ENCODE results near the gene CYTH2. TPM values are rescaled to one million over a fixed set of nuclear protein-coding genes. Genes with fewer than 3 reads are reported as not detected.
A peak's percentile ranks its signal among the peaks of the same experiment; 100 is the strongest.
"Not testable (repeated sequence)": the region's sequence is repeated elsewhere in the genome, so short reads cannot be mapped to it uniquely, and the experiment has no call there.

Gene CYTH2
- polyA plus RNA-seq, 2 of the 4 experiments (the other 2 are of a cell fraction), result 33.4 to 50.5 TPM

DNA sequence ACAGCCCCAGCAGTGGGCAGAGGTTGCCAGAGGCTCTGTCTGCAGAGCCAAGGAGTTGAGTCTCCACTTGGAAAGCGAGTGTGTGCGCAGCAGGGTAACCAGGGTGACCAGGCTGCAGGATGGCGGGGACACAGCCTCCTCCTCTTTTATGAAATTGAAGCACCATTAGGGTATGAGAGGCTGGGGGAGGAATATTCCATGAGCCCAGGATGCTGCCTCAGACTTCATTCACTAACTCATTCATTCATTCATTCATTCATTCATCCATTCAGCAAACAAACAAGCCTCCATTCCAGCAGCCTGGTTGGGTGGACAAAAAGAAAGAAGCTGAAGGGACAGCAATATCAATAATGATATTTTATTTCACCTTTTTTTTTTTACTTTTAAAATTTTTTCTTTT is 49.0 kb downstream of the CYTH2 start (continued):
- TF ChIP-seq HMGXB4 (CRISPR knock-in tag; IDR thresholded peaks at IDR 0.05; ENCODE audit: borderline replicate concordance) (no peak), HES2 (IDR thresholded peaks at IDR 0.05) (no peak)

GRCh38 chr19:48519426-48519825 is 50.3 kb downstream of the CYTH2 start:
- CTCF ChIA-PET, result interaction anchor here (0.8 to 10.2 kb wide), 9 partner anchors 9 to 199 kb away, joined by 3 to 101 read pairs (median 5); no protein-coding TSS in a partner anchor
- DNase-seq (ENCODE audit: low read depth in 1 of 2, low spot score in 1 of 2); H3K9me3 ChIP-seq; H3K4me2 ChIP-seq; H3K4me3 ChIP-seq; POLR2A ChIA-PET; ATAC-seq; FAIRE-seq; TF ChIP-seq FOSL2 (IDR thresholded peaks at IDR 0.05): not testable (repeated sequence)
- Histone ChIP-seq H3K4me1 (peaks cover 14% of the 10 kb centered on the region), H3K27ac (peak overlapping the region in 1 of 2 experiments; percentile 2; a peak in 1 of 6 replicates)
- 68% methylated on average over 4 of the region's 4 CpGs for WGBS (ENCODE audit: missing lambda C conversion rate)
- TF ChIP-seq FOSL2 (CRISPR knock-in tag; IDR thresholded peaks at IDR 0.05), result peak; percentile 78

DNA sequence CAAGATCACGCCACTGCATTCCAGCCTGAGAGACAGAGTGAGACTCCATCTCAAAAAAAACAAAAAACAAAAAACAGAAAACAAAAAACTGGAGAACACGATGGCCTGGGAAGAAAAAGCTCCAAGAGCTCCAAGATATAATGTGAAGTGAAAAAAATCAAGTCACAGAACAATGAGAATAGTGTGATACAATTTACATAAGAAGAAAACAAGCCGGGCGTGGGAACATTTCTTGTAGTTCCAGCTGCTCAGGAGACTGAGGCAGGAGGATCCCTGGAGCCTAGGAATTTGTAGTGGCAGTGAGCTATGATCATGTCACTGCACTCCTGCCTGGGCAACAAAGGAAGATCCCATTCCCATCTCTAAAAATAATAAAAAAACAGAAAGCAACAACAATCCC is 51.0 kb downstream of the CYTH2 start:
- H3K9me3 ChIP-seq, result peaks cover 11% of the 10 kb centered on the region
- CTCF ChIA-PET, result interaction anchor here (0.8 to 10.2 kb wide), 8 partner anchors 9 to 66 kb away, joined by 3 to 101 read pairs (median 5); no protein-coding TSS in a partner anchor
- no peak for TF ChIP-seq CBX8 (IDR thresholded peaks at IDR 0.05)
- no peak for TF ChIP-seq JUN (IDR thresholded peaks at IDR 0.05)
- TF ChIP-seq, protein P1, sequence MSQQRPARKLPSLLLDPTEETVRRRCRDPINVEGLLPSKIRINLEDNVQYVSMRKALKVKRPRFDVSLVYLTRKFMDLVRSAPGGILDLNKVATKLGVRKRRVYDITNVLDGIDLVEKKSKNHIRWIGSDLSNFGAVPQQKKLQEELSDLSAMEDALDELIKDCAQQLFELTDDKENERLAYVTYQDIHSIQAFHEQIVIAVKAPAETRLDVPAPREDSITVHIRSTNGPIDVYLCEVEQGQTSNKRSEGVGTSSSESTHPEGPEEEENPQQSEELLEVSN (IDR thresholded peaks at IDR 0.05; ENCODE audit: borderline replicate concordance, low read depth), result no peak
- no peak for TF ChIP-seq HMGXB4 (CRISPR knock-in tag; IDR thresholded peaks at IDR 0.05; ENCODE audit: borderline replicate concordance)
- no peak for TF ChIP-seq HOXB5 (CRISPR knock-in tag; IDR thresholded peaks at IDR 0.05)
- no peak for TF ChIP-seq ESRRA (IDR thresholded peaks at IDR 0.05; ENCODE audit: borderline replicate concordance, low read length)
- TF ChIP-seq NFE2L2 (conservative IDR thresholded peaks at IDR 0.05; ENCODE audit: low read length), result no peak
- no peak for TF ChIP-seq FOSL2 (IDR thresholded peaks at IDR 0.05)
- TF ChIP-seq FOSL2 (CRISPR knock-in tag; IDR thresholded peaks at IDR 0.05), result no peak
- no peak for TF ChIP-seq CHD4 (IDR thresholded peaks at IDR 0.05; ENCODE audit: borderline replicate concordance)
- TF ChIP-seq TFCP2L1 (CRISPR knock-in tag; IDR thresholded peaks at IDR 0.05), result no peak
- TF ChIP-seq POLR2A (IDR thresholded peaks at IDR 0.05; ENCODE audit: low read length), result no peak
- POLR2A ChIA-PET, result no interaction called here
- peak overlapping the region in 1 of 2 experiments; percentile 2; a peak in 1 of 6 replicates for H3K27ac ChIP-seq
- ATAC-seq, result no peak
- no peak for DNase-seq (ENCODE audit: low read depth in 1 of 2, low spot score in 1 of 2)
- FAIRE-seq, result no peak
- 91% methylated on average over 4 of the region's 4 CpGs for WGBS (ENCODE audit: missing lambda C conversion rate)
- no peak overlapping the region for H3K4me2 ChIP-seq
- no peak overlapping the region for H3K4me3 ChIP-seq
- H3K4me1 ChIP-seq, result peaks cover 14% of the 10 kb centered on the region

DNA sequence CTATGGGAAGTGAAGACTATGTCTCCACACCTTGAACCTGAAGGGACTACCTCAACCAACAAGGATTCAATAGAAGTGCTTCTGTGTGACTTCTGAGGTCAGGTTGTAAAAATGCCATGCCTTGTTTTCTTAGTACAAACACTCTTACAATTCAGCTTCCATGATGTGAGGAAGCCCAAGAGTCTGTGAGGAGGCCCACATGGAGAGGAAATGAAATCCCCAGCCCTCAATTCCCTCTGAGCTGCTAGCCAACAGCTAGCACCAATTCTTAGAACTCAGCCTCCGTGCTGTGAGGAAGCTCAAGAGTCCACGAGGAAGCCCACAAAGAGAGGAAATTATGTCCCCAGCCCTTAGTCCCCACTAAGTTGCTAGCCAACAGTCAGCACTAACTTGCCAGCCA is 55.1 kb downstream of the CYTH2 start:
- ATAC-seq (no peak), DNase-seq (ENCODE audit: low read depth in 1 of 2, low spot score in 1 of 2) (no peak), FAIRE-seq (no peak)
- ChIA-PET POLR2A (interaction anchor here (1.2 kb wide), 1 partner anchor 44 kb away, joined by 5 read pairs; no protein-coding TSS in a partner anchor), CTCF (interaction anchor here (1.0 to 3.0 kb wide), 6 partner anchors 10 to 60 kb away, joined by 3 to 11 read pairs (median 9); partner anchors contain the start of gene SULT2B1)
- TF ChIP-seq TFCP2L1 (CRISPR knock-in tag; IDR thresholded peaks at IDR 0.05) (no peak), ZC3H11A (IDR thresholded peaks at IDR 0.05) (no peak), POLR2AphosphoS2 (conservative IDR thresholded peaks at IDR 0.05; ENCODE audit: low read length) (no peak), MYC (IDR thresholded peaks at IDR 0.05; ENCODE audit: borderline replicate concordance, low read length) (no peak)
- peaks cover 46% of the 10 kb centered on the region for H3K9me3 ChIP-seq
- no peak overlapping the region for H3K27ac ChIP-seq
- whole genome bisulfite sequencing (ENCODE audit: missing lambda C conversion rate), result 18% methylated on average over 2 of the region's 2 CpGs
- H3K4me2 ChIP-seq, result no peak overlapping the region
- peaks cover 6% of the 10 kb centered on the region for H3K4me1 ChIP-seq
- H3K4me3 ChIP-seq, result no peak overlapping the region

All from A549 (cell line).